HG03342 (cell line): ENCODE data around the gene MRPL54.
"Not testable (repeated sequence)": the region's sequence is repeated elsewhere in the genome, so short reads cannot be mapped to it uniquely, and the experiment has no call there.

Experiments used
- ATAC-seq: cut with Tn5 transposase; IDR thresholded peaks from one replicate; pipeline ENCODE4 v1.9.1; 2021; ENCODE audit warnings: mild to moderate bottlenecking, moderate library complexity; ENCODE audit not compliant: unreplicated experiment

Gene MRPL54

GRCh38 chr19:3738477-3739220, 23.8 kb upstream of the MRPL54 start:
- ATAC-seq: no peak

DNA sequence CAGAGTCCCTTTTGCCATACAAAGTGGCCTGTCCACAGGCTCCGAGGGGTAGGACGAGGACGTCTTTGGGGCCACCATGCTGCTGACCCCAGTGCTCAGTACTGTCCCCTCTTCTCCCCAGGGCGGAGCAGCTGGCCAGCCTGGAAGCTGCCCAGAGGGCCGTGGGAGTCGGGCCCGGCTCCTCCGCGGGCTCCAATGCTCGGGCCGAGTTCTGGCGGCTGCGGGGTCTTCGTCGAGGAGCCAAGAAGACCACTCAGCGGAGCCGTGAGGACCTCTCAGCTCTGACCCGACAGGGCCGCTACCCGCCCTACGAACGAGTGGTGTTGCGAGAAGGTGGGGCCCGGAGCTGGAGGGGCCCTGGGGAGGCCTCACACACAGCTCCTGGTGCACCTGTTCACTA, 22.1 kb upstream of the MRPL54 start:
- ATAC-seq: no peak

GRCh38 chr19:3743486-3743885, 19.0 kb upstream of the MRPL54 start:
- ATAC-seq: no peak

DNA sequence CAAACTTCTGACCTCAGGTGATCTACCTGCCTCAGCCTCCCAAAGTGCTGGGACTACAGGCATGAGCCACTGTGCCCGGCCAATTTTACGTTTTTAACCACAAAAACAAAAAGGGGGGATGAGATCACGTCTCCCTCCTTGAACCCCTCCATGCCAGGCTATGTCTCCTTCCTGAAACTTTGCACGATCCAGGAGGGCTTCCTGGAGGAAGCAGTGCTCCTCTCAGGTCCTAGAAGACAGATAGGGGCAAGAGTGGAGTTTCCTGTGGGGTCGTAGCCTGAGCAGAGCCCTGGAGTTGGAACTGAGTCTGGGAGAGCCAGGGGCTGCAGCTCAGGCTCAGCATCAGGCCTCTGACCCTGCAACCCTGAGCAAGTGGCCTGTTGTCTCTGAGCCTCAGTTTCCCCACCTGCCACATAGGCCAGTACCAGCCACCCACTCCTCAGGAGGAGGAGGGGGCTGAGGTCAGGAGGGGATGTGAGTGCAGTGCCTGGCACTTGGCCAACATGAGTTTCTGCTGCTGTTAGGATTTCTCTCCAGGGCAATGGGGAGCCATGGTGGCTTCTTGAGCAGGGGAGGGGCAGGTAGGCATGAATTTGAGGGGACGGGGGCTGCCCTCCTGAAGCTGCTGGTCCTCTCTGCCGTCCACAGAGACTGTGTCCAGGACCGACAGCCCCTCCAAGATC, 17.0 kb upstream of the MRPL54 start:
- ATAC-seq: no peak

- ATAC-seq: no peak
These were observed 16.0 kb upstream of the MRPL54 start for GRCh38 chr19:3746371-3747056.

GRCh38 chr19:3748965-3749364, 13.5 kb upstream of the MRPL54 start:
- no peak for ATAC-seq

DNA sequence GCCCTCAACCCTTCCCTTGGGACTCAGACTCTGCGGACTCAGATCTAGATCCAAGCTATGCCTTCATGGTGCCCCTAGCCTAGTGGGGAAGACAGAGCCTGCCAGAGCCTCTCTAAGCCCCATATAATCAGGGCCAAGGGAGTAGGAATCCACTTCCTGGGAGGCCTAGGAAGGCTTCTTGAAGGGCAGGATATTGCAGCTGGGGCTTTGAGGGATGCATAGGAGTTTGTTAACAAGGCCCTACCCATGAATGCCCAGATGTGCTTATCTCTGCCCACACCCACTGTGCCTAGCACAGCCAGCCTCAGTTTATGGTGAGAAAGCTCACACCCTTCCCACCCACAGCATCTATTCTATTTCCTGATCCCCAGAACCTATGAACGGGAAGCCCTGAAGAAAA, 12.3 kb upstream of the MRPL54 start:
- ATAC-seq: no peak

DNA sequence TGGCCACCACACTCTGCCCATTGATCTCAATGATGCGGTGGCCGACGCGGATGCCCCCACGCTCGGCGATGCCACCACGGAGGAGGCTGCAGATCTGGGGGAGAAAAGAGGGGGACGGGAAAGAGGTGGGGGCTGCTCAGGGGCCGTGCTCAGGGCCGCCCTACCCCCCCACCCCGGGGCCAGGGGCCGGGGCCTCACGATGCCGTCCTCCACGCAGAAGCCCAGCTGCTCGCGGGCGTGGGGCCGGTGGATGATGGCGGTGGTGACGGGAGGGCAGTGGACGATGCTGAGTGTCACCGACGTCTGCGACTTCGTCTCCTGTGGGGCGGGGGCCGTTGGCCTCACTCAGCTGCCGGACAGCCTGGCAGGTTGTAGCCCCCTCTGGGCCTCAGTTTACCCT, 11.2 kb upstream of the MRPL54 start:
- no peak for ATAC-seq

GRCh38 chr19:3752492-3752891, 10.0 kb upstream of the MRPL54 start:
- ATAC-seq: no peak

DNA sequence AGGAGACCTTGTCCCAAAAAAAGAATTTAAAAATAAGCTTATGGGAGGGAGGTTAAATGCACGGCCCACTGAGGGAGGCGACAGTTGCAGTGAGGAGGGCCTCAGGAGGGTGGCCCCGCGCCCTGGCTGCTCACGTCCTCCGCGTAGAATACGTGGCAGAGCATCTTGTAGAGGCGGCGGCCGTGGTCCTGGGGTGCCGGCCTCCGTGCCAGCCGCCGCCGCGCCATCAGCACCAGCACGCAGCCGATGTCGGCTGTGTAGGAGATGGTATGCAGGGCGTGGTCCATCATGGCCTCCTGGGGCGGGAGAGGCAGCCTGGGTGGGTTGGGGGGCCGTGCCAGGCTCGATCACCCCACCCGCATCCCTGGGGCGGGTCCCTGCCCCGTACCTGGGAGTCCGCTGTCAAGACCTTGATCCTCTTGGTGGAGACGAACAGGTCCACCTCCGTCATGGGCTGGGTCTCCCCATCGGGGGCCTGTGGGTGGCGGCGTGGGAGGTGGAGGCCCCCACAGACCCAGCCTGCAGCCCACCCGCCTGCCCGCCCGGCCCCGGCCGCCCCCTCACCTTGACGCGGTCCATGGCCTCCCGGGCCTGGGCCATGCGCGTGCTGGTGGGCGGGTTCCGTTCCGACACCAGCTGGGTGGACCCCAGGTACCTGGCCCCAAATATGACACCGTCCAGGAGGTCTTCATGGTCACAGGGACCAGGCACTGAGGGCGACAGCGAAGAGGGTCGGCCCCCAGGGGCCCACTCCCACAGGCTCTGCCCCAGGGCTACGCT, 8.7 kb upstream of the MRPL54 start:
- ATAC-seq: no peak

DNA sequence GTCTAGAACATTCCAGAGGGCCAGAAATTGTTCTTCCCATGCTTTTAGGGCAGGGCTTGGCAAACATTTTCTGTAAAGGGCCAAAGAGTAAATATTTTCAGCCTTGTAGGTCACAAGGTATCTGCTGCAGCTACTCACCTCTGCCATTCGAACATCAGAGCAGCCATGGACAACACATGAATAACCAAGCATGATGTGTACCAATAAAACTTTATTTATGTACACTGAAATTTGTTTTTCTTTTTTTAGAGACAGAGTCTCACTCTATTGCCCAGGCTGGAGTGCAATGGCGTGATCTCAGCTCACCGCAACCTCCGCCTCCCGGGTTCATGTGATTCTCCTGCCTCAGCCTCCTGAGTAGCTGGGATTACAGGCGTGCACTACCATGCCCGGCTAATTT, 4.8 kb upstream of the MRPL54 start:
- not testable (repeated sequence) for ATAC-seq

GRCh38 chr19:3758297-3758696, 4.2 kb upstream of the MRPL54 start:
- not testable (repeated sequence) for ATAC-seq

GRCh38 chr19:3759482-3760254, 2.8 kb upstream of the MRPL54 start:
- ATAC-seq: no peak

DNA sequence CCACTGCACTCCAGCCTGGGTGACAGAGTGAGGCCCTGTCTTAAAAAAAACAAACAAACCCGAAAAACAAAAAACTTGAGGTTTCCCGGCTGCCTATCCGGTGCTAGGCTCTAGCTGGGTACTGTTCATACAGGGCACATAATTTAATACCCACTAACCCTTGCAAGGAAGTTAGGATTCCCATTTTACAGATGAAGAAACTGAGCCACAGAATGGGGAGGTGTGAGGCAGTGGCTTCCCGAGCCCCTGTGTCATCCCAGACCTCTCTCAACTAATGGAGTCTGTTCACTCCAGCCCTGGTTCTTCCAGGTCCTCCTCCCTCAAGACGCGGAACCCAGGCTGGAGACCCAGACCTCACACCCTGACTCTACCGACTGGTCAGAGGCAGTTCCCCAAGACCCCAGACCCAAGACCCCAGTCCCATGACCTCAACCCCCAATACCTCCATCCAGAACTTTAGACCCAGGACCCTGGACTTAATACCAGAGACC, 1.6 kb upstream of the MRPL54 start:
- no peak for ATAC-seq

DNA sequence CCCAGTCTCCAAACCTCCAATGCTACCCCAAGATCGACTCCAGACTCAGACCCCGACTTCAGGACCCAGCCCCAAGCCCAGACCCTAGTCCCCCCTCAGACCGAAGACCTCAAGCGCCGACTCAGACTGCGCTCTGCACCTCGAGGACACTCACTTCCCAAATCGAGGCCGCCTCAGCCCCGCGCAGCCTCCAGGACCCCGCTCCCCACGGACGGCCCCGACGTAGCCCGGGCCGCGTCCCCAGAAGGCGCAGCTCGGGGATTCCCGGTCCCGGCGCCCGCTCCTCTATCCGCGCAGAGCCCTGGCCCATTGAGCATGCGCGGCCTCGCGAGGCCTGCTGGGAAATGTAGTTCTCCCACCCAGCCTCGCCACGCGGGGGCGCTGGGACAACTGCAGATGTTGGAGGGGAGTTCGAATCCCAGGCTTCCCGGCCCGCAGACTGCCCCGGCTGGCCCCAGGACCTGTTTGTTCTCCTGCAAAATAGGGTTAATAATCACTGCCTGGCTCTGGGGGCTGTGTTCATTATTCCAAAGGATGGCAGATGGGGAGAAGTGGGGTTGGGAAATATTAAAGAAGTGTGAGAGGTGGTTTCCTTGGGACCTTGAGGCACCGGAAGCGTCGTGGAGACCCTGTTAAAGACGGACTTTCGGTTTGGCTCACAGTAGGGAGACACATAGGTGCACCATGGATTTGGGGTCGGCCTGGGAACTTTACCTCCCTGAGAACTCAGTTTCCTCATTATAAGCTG, 926 bp upstream of the MRPL54 start, which contains the start of gene APBA3:
APBA3 (minus strand) TSS at position 311 of the 748 bp plus-strand sequence. CDS start 1,428 bp downstream, outside the sequence.
- ATAC-seq: peak; percentile 47

DNA sequence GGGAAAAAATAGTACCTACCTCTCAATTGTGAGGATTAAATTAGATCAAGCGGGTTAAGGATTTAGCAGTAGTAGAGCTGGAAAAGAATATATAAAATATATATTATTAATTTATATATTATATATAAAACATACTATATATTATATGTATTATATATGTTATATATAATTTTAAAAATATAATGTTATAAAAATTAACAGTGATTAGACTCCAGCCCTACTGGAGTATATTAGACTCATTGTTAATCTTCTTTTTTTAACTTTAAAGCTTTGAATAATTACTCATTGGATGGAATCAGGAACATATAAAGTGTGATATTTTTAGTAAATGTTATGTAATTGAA, 380 bp upstream of the MRPL54 start:
- no peak for ATAC-seq

DNA sequence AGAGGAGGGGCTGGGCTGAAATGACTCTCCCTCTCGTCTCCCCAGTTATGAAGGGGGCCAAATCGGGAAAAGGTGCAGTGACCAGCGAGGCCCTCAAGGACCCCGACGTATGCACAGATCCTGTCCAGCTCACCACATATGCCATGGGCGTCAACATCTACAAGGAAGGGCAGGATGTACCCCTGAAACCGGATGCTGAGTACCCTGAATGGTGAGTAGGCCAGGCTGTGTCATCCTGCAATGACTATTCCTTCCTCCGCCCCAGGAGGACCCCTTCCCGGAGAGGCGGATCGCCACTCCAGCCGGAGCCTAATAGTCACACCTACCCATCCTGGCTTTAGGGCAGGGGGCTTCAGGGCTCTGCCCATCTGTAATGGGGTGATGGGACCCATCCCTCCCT, 2.6 kb downstream of the MRPL54 start:
- ATAC-seq: no peak

GRCh38 chr19:3765757-3766156, 3.3 kb downstream of the MRPL54 start:
- not testable (repeated sequence) for ATAC-seq

DNA sequence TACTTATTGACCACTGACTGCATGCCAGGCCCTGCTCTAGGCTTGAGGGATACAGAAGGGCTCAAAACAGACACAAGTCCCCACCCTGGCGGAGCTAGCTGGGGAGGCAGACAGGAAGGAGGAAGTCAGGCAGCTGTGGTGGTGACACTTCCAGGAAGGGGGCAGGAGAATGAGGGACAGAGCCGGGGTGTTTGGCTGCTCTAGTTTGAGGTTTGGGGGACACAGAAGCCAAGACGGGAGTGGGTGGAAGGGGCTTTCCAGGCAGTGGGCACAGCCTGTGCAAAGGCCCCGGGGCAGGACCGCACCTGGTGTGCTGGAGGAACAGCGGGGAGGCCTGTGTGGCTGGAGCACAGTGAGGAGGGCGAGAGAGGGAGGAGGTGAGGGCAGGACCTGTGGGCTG, 4.0 kb downstream of the MRPL54 start:
- no peak for ATAC-seq

GRCh38 chr19:3767050-3767449, 4.6 kb downstream of the MRPL54 start:
- no peak for ATAC-seq
